Activated T-helper 9 cell treated with anti-CD3 and anti-CD28 coated beads, Interleukin-2, amount 50 U/mL, for 16 hours (primary cell): ENCODE results near the gene STOML1.

Experiments
- DNase-seq: peaks from one replicate; pipeline ENCODE4 v3.0.0-alpha.2; 2020; ENCODE audit warnings: low read depth

STOML1 gene

GRCh38 chr15:73930371-73930770 is 61.7 kb downstream of the STOML1 start:
- no peak for DNase-seq

- no peak for DNase-seq
Measured at GRCh38 chr15:73928971-73929627, 63.0 kb downstream of the STOML1 start.
